T-helper 2 cell treated with Interferon-gamma antibody and Interleukin-4, amounts not matched to agents 5 μg/mL and 100 μg/mL, for 36 hours (primary cell): ENCODE data around the gene BRINP1.

Source experiments
- DNase-seq: peaks from one replicate; pipeline ENCODE4 v3.0.0; 2021; ENCODE audit warnings: low spot score
- H3K27ac Mint-ChIP-seq: one replicate; pipeline ENCODE4 v1.8.0; 2021; ENCODE audit warnings: mild to moderate bottlenecking, mixed read lengths
- H3K27me3 Mint-ChIP-seq: one replicate; pipeline ENCODE4 v1.8.0; 2021; ENCODE audit warnings: low read depth, mixed read lengths
- H3K36me3 Mint-ChIP-seq: one replicate; pipeline ENCODE4 v1.8.0; 2021; ENCODE audit warnings: low read depth, mixed read lengths
- H3K4me1 Mint-ChIP-seq: one replicate; pipeline ENCODE4 v1.8.0; 2021; ENCODE audit warnings: low read depth, mixed read lengths
- H3K4me3 Mint-ChIP-seq: one replicate; pipeline ENCODE4 v1.8.0; 2022; ENCODE audit warnings: mild to moderate bottlenecking, moderate library complexity, mixed read lengths
- H3K9me3 Mint-ChIP-seq: one replicate; pipeline ENCODE4 v1.8.0; 2021; ENCODE audit warnings: mixed read lengths

Gene BRINP1

GRCh38 chr9:119280740-119281485 lies 88.3 kb downstream of the BRINP1 start:
- Mint-ChIP-seq H3K4me1 (no peaks in the 10 kb centered on the region), H3K9me3 (peaks cover 3% of the 10 kb centered on the region), H3K4me3 (no peak overlapping the region), H3K36me3 (no peaks in the 10 kb centered on the region), H3K27ac (no peak overlapping the region), H3K27me3 (no peaks in the 10 kb centered on the region)
- DNase-seq, result no peak

GRCh38 chr9:119278171-119278570 lies 91.1 kb downstream of the BRINP1 start:
- H3K27me3 Mint-ChIP-seq, result no peaks in the 10 kb centered on the region
- H3K9me3 Mint-ChIP-seq, result no peaks in the 10 kb centered on the region
- DNase-seq, result no peak
- H3K36me3 Mint-ChIP-seq, result no peaks in the 10 kb centered on the region
- H3K4me1 Mint-ChIP-seq, result no peaks in the 10 kb centered on the region
- no peak overlapping the region for H3K27ac Mint-ChIP-seq
- no peak overlapping the region for H3K4me3 Mint-ChIP-seq

GRCh38 chr9:119273984-119274665 lies 95.1 kb downstream of the BRINP1 start:
- Mint-ChIP-seq H3K27me3 (no peaks in the 10 kb centered on the region), H3K4me1 (no peaks in the 10 kb centered on the region), H3K4me3 (no peak overlapping the region), H3K27ac (no peak overlapping the region), H3K36me3 (no peaks in the 10 kb centered on the region), H3K9me3 (no peaks in the 10 kb centered on the region)
- no peak for DNase-seq

- Mint-ChIP-seq H3K4me3 (no peak overlapping the region), H3K36me3 (no peaks in the 10 kb centered on the region), H3K27me3 (no peaks in the 10 kb centered on the region), H3K9me3 (no peaks in the 10 kb centered on the region), H3K4me1 (no peaks in the 10 kb centered on the region), H3K27ac (no peak overlapping the region)
- no peak for DNase-seq
These were observed 95.8 kb downstream of the BRINP1 start for GRCh38 chr9:119273325-119273904.

- H3K27ac Mint-ChIP-seq, result no peak overlapping the region
- H3K36me3 Mint-ChIP-seq, result no peaks in the 10 kb centered on the region
- H3K9me3 Mint-ChIP-seq, result peaks cover 1% of the 10 kb centered on the region
- no peaks in the 10 kb centered on the region for H3K4me1 Mint-ChIP-seq
- no peaks in the 10 kb centered on the region for H3K27me3 Mint-ChIP-seq
- DNase-seq, result no peak
- H3K4me3 Mint-ChIP-seq, result no peak overlapping the region
These were observed 96.6 kb downstream of the BRINP1 start for GRCh38 chr9:119272500-119273211.

GRCh38 chr9:119268985-119269384 lies 100.2 kb downstream of the BRINP1 start:
- Mint-ChIP-seq H3K4me1 (no peaks in the 10 kb centered on the region), H3K4me3 (no peak overlapping the region), H3K27ac (no peak overlapping the region), H3K27me3 (no peaks in the 10 kb centered on the region), H3K9me3 (peaks cover 3% of the 10 kb centered on the region), H3K36me3 (no peaks in the 10 kb centered on the region)
- no peak for DNase-seq

GRCh38 chr9:119264165-119264564 lies 105.1 kb downstream of the BRINP1 start:
- Mint-ChIP-seq H3K4me1 (no peaks in the 10 kb centered on the region), H3K4me3 (no peak overlapping the region), H3K9me3 (peaks cover 6% of the 10 kb centered on the region), H3K27ac (no peak overlapping the region), H3K27me3 (no peaks in the 10 kb centered on the region), H3K36me3 (no peaks in the 10 kb centered on the region)
- no peak for DNase-seq

- no peaks in the 10 kb centered on the region for H3K4me1 Mint-ChIP-seq
- no peak overlapping the region for H3K27ac Mint-ChIP-seq
- H3K9me3 Mint-ChIP-seq, result no peaks in the 10 kb centered on the region
- no peak overlapping the region for H3K4me3 Mint-ChIP-seq
- no peaks in the 10 kb centered on the region for H3K27me3 Mint-ChIP-seq
- H3K36me3 Mint-ChIP-seq, result no peaks in the 10 kb centered on the region
- DNase-seq, result no peak
These were observed 111.6 kb downstream of the BRINP1 start for GRCh38 chr9:119257592-119257991.

- H3K9me3 Mint-ChIP-seq, result no peaks in the 10 kb centered on the region
These were observed 114.1 kb downstream of the BRINP1 start for GRCh38 chr9:119255116-119255515.

GRCh38 chr9:119252671-119253299 lies 116.5 kb downstream of the BRINP1 start:
- no peaks in the 10 kb centered on the region for H3K27me3 Mint-ChIP-seq
- H3K9me3 Mint-ChIP-seq, result no peaks in the 10 kb centered on the region
- no peak overlapping the region for H3K27ac Mint-ChIP-seq
- DNase-seq, result no peak
- no peaks in the 10 kb centered on the region for H3K4me1 Mint-ChIP-seq
- H3K36me3 Mint-ChIP-seq, result no peaks in the 10 kb centered on the region
- no peak overlapping the region for H3K4me3 Mint-ChIP-seq

More at GRCh38 chr9:119255116-119255515, 114.1 kb downstream of the BRINP1 start:
- no peaks in the 10 kb centered on the region for H3K4me1 Mint-ChIP-seq
- H3K4me3 Mint-ChIP-seq, result no peak overlapping the region
- no peak for DNase-seq
- no peaks in the 10 kb centered on the region for H3K36me3 Mint-ChIP-seq
- no peaks in the 10 kb centered on the region for H3K27me3 Mint-ChIP-seq
- no peak overlapping the region for H3K27ac Mint-ChIP-seq

- Mint-ChIP-seq H3K36me3 (no peaks in the 10 kb centered on the region), H3K27me3 (no peaks in the 10 kb centered on the region), H3K4me3 (no peak overlapping the region), H3K27ac (no peak overlapping the region), H3K4me1 (no peaks in the 10 kb centered on the region), H3K9me3 (no peaks in the 10 kb centered on the region)
- DNase-seq, result no peak
These were observed 117.3 kb downstream of the BRINP1 start for GRCh38 chr9:119251936-119252335.

- no peaks in the 10 kb centered on the region for H3K4me1 Mint-ChIP-seq
- H3K4me3 Mint-ChIP-seq, result no peak overlapping the region
- H3K36me3 Mint-ChIP-seq, result no peaks in the 10 kb centered on the region
- DNase-seq, result no peak
- H3K27me3 Mint-ChIP-seq, result no peaks in the 10 kb centered on the region
- no peaks in the 10 kb centered on the region for H3K9me3 Mint-ChIP-seq
- H3K27ac Mint-ChIP-seq, result no peak overlapping the region
These were observed 118.5 kb downstream of the BRINP1 start for GRCh38 chr9:119250730-119251129.

GRCh38 chr9:119240546-119240945 lies 128.7 kb downstream of the BRINP1 start:
- no peaks in the 10 kb centered on the region for H3K4me1 Mint-ChIP-seq
- DNase-seq, result no peak
- no peaks in the 10 kb centered on the region for H3K27me3 Mint-ChIP-seq
- H3K9me3 Mint-ChIP-seq, result peaks cover 8% of the 10 kb centered on the region
- H3K27ac Mint-ChIP-seq, result no peak overlapping the region
- H3K36me3 Mint-ChIP-seq, result no peaks in the 10 kb centered on the region
- no peak overlapping the region for H3K4me3 Mint-ChIP-seq
